Cardiac septum (tissue), 1 donor: Measurements from ENCODE around the gene HOXA13. TPM values are rescaled to one million over a fixed set of nuclear protein-coding genes. Genes with fewer than 3 reads are reported as not detected.

ENCODE experiments used
- DNase-seq: peaks from one replicate; pipeline ENCODE4 v3.0.0-alpha.2; 2020; ENCODE audit warnings: low spot score
- intact Hi-C: fragments of 100-400 bp; cut with DNase I; formaldehyde crosslinking; loops from one replicate; pipeline ENCODE4 v1.14.0; 2022
- total RNA-seq: library from RNA; stranded (reverse); fragmentation: NEBNext Ultra II Directional; extraction: Animal tissue kit (Norgen Biotek cat#: 25700); gene quantifications from one replicate; pipeline ENCODE4 v1.2.1, GENCODE V29; 2021
- donor health status: DM: no; HTN: no; CAD: no.

HOXA13 gene
- total RNA-seq, 1 donor from 2014 or later = not detected

GRCh38 chr7:27155816-27156507, 43.9 kb downstream of the HOXA13 start:
- intact Hi-C loops = no loop called here
- DNase-seq = no peak

GRCh38 chr7:27154901-27155815, 44.7 kb downstream of the HOXA13 start:
- DNase-seq = peak; percentile 71
- intact Hi-C loops = no loop called here

GRCh38 chr7:27154369-27154768, 45.5 kb downstream of the HOXA13 start:
- intact Hi-C loops = no loop called here
- no peak for DNase-seq

GRCh38 chr7:27153526-27153925, 46.4 kb downstream of the HOXA13 start:
- no peak for DNase-seq
- intact Hi-C loops = no loop called here

GRCh38 chr7:27152816-27153442, 47.0 kb downstream of the HOXA13 start:
- peak; percentile 44 for DNase-seq
- intact Hi-C loops = no loop called here

GRCh38 chr7:27151931-27152815, 47.7 kb downstream of the HOXA13 start, which contains the start of gene HOXA3:
HOXA3 (minus strand) TSS chr7:27152583; CDS start chr7:27110640, 41,943 bp downstream.
- DNase-seq = peak; percentile 41
- intact Hi-C loops = no loop called here

GRCh38 chr7:27151341-27151930, 48.5 kb downstream of the HOXA13 start:
- intact Hi-C loops = no loop called here
- DNase-seq = no peak

- intact Hi-C loops = no loop called here
- peak; percentile 82 for DNase-seq
Measured at GRCh38 chr7:27150568-27151340, 49.1 kb downstream of the HOXA13 start.

- intact Hi-C loops = no loop called here
- no peak for DNase-seq
Measured at GRCh38 chr7:27149842-27150567, 49.9 kb downstream of the HOXA13 start.

GRCh38 chr7:27148756-27149641, 50.9 kb downstream of the HOXA13 start:
- DNase-seq = peak; percentile 60
- intact Hi-C loops = no loop called here

GRCh38 chr7:27148031-27148755, 51.7 kb downstream of the HOXA13 start:
- peak; percentile 54 for DNase-seq
- intact Hi-C loops = no loop called here

GRCh38 chr7:27147199-27148030, 52.5 kb downstream of the HOXA13 start, which contains the start of gene HOXA6:
HOXA6 (minus strand) TSS chr7:27147774; CDS start chr7:27147749, 25 bp downstream.
- intact Hi-C loops = no loop called here
- peak; percentile 74 for DNase-seq

- peak; percentile 53 for DNase-seq
- intact Hi-C loops = no loop called here
Measured at GRCh38 chr7:27146491-27147198, 53.2 kb downstream of the HOXA13 start.

- DNase-seq = peak; percentile 59
- intact Hi-C loops = no loop called here
Measured at GRCh38 chr7:27145914-27146412, 53.9 kb downstream of the HOXA13 start.
